Erythroblast (primary cell): ENCODE measurements around the gene KIF26B.

ENCODE experiments used
- GATA1 ChIP-seq: IDR thresholded peaks from 2 replicates; pipeline ENCODE4 v1.6.1; 2011; ENCODE audit warnings: low read depth, mild to moderate bottlenecking, control low read depth, low read length, moderate library complexity
- POLR2A ChIP-seq: IDR thresholded peaks from 2 replicates; pipeline ENCODE4 v1.6.1; 2011; ENCODE audit warnings: mild to moderate bottlenecking, low read length

GRCh38 chr1:245183429-245183828, 28.6 kb downstream of the KIF26B start:
- TF ChIP-seq POLR2A = no peak
- TF ChIP-seq GATA1 = no peak
